HG02759 (cell line): ENCODE measurements around the gene TSGA10IP.
"Not testable (repeated sequence)": the region's sequence is repeated elsewhere in the genome, so short reads cannot be mapped to it uniquely, and the experiment has no call there.

Source experiments
- ATAC-seq: cut with Tn5 transposase; IDR thresholded peaks from one replicate; pipeline ENCODE4 v1.9.1; 2021; ENCODE audit warnings: mild to moderate bottlenecking, moderate library complexity; ENCODE audit not compliant: unreplicated experiment

Gene TSGA10IP

DNA sequence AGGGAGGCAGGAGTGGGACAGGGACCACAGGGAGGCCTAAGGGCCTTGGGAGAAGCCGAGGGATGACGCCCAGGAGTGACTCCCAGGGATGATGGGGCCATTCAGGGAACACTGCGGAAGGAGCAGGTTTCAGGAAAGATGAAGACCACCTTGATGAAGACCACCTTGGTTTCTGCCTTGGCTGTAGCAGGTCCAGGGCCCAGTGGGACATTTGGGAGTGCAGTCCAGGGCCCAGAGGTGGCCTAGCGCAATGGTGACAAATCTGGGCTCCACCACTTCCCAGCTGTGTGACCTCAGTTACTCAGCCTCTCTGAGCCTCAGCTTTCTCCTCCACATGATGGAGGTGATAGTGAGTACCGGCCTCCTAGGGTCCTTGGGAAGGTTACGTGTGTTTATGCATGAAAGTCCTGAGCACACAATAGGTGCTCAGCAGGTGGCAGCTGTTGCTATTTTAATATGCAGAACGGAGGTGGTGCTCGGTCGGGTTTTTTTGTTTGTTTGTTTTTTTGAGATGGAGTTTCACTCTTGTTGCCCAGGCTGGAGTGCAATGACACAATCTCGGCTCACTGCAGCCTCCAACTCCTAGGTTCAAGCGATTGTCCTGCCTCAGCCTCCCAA, 770 bp downstream of the TSGA10IP start:
- ATAC-seq: no peak

DNA sequence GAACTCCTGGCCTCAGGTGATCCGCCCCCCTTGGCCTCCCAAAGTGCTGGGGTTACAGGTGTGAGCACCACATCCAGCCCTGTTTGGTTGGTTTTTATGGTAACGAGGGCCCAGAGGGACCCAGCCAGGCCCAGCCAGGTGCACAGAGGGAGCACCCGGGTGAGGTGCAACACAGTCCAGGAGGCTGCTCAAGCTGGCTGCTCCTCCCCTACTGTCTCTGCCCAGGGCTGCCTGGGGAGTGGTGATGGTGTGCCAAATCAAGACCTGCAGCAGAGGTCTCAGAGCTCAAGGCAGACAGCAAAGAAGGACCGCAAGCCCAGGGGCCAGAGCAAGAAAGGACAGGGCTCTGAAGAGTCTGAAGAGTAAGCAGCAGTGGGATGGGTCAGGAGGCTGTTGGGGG, 1.4 kb downstream of the TSGA10IP start:
- no peak for ATAC-seq

DNA sequence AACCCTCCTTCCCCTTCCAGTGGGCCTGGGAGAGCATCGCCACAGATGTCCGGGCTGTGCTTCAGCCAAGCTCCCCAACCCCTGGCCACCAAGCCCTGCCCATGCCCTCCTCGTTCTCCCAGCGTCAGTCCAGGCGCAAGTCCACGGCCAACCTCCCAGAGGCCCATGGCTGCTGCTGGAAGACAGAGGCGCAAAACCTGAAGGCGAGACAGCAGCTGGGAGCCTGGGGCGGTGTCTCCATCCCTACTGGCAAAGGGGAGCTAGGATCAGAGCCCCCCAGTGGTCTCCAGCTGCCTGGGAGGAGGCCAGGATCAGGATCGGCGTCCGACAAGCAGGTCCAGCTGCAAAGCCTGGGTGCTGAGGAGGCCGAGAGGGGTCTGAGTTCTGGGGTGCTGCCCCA, 1.9 kb downstream of the TSGA10IP start:
- no peak for ATAC-seq

DNA sequence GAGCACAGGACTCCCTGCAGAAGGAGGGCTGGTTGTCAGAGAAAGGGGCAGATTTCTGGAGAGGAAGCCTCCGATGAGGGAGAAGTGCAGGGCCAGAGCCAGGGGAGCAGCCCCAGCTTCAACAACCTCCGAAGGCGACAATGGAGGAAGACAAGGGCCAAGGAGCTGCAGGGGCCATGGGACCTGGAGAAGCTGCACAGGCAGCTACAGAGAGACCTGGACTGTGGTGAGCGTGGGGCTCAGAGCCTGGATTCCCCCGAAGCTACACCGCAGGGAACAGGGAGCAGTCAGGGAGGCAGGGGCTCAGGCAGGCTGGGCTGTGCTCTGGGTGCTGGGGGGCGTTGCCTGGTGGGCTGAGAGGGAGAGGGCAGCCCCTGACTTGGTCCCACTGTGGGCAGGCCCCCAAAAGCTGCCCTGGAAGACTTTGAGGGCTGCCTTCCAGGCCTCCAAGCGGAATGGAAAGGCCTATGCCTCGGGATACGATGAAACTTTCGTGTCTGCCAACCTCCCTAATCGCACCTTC, 2.4 kb downstream of the TSGA10IP start:
- ATAC-seq: no peak

DNA sequence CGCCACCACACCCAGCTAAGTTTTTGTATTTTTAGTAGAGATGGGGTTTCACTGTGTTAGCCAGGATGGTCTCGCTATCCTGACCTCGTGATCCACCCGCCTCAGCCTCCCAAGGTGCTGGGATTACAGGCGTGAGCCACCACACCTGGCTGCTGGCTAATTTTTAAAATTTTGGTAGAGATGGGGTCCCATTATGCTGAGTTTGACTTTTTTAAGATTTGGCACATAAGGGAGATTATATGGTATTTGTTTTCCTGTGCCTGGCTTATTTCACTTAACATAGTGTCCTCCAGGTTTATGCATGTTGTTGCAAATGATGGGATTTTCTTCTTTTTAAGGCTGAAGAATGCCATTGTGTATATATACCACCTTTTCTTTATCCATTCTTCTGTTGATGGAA, 5.4 kb downstream of the TSGA10IP start:
- ATAC-seq: not testable (repeated sequence)

DNA sequence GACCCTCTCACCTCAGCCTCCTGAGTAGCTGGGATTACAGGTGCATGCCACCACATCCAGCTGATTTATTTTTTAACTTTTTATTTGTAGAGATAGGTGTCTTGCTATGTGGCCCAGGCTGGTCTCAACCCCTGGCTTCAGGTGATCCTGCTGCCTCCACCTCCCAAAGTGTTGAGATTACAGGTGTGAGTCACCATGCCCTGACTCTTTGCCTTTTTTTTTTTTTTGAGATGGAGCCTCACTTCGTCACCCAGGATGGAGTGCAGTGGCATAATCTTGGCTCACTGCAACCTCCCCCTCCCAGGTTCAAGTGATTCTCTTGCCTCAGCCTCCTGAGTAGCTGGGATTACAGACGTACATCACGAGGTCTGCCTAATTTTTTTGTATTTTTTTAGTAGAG, 6.4 kb downstream of the TSGA10IP start:
- not testable (repeated sequence) for ATAC-seq

DNA sequence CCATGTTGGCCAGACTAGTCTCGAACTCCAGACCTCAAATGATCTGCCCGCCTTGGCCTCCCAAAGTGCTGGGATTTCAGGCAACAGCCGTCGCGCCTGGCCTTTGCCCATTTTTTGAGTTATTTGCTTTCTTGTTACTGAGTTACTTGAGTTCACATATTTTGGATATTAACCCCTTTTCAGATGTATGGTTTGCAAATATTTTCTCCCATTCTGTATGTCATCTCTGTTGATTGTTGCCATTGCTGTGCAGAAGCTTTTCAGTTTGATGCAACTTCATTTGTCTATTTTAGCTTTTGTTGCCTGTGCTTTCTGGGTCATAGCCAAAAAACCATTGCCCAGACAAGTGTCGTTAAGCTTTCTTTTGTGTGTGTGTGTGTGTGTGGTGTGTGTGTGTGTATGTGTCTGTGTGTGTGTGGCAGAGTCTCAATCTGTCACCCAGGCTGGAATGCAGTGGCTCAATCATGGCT, 6.8 kb downstream of the TSGA10IP start:
- ATAC-seq: no peak

DNA sequence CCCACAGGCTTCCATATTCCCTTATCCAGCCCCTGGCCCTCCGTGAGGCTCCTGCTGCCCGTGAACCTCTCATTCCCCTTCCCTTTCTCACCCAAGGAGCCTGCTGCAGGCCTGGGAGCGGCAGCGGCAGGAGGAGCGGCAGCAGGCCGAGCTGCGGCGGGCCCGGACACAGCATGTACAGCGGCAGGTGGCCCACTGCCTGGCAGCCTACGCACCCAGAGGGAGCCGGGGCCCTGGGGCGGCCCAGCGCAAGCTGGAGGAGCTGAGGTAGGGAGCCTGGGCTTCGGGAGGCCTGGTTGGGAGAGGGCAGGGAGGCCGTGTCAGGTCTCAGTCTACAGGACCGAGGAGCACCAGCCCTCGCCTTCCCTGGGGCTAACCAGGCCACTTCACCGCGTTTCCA, 8.2 kb downstream of the TSGA10IP start:
- no peak for ATAC-seq

DNA sequence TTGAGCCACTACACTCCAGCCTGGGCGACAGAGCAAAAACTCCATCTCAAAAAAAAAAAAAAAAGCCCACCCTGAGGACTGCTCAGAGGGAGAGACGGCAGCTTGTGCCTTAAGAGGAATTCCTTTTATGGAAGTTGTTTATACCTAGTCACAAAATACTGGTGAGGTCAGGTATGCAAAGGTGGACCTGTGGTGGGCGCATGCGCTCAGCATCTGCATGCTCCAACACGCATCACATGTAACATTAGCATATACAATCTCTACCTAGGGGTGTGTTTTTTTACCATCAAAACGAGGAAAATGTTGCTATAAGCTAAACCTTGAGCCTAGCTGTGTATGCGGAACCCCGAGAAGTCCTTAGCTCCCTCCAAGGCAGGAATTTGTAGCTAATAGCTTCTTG, 9.5 kb downstream of the TSGA10IP start:
- no peak for ATAC-seq

DNA sequence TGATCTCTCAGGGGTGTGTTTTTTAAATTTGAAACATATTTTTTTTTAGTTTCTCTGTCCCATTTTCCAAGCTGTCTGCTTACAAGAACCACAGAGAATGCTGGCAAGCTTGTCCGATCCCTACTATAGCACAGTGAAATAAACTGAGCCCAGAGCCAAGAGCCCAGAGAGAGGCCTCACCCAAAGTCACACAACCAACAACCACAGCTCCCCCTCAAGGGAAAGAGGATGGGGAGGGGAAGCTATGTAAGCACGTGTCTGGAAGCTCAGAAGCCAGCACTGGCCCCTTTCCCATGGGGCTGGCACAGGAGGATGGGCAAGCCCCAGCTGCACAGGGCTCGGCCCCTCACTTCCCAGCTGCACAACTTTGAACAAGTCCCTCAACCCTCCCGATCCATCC, 13.0 kb downstream of the TSGA10IP start:
- no peak for ATAC-seq

DNA sequence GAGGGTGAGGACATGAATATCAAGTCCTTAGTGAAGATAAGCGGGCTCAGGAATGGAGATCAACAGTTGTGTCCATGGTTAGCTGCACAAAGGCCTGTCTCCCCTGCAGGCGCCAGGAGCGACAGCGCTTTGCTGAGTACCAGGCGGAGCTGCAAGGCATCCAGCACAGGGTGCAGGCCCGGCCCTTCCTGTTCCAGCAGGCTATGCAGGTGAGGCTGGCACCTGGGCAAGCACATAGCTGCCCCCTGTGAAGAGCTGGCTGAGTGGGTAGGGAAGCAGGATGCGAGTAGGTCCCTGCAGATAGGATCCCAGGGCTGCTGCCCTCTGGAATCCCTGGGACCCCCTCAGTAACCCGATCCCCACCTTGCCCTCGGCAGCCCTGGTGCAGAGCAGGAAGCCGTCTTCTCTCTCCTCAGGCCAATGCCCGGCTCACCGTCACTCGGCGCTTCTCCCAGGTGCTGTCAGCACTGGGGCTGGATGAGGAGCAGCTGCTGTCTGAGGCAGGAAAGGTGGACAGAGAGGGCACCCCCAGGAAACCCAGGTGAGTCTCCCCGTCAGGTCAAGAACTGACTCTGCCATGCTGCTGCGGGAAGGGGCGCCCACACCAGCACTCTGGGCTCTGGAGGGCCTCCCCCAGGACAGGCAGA, 13.6 kb downstream of the TSGA10IP start:
- no peak for ATAC-seq

DNA sequence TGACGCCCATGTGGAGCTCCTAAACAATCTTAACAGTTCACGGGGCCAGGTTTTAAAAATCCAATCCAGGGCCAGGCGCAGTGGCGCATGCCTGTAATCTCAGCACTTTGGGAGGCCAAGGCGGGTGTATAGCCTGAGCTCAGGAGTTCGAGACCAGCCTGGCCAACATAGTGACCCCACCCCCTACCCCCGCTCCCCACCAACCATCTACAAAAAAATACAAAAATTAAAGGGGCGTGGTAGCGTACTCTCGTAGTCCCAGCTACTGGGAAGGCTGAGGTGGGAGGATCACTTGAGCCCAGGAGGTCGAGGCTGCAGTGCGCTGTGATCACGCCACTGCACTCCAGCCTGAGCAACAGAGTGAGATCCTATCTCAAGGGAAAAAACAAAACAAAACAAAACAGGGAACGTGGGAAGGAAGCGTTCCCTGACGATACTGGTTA, 15.6 kb downstream of the TSGA10IP start:
- no peak for ATAC-seq

DNA sequence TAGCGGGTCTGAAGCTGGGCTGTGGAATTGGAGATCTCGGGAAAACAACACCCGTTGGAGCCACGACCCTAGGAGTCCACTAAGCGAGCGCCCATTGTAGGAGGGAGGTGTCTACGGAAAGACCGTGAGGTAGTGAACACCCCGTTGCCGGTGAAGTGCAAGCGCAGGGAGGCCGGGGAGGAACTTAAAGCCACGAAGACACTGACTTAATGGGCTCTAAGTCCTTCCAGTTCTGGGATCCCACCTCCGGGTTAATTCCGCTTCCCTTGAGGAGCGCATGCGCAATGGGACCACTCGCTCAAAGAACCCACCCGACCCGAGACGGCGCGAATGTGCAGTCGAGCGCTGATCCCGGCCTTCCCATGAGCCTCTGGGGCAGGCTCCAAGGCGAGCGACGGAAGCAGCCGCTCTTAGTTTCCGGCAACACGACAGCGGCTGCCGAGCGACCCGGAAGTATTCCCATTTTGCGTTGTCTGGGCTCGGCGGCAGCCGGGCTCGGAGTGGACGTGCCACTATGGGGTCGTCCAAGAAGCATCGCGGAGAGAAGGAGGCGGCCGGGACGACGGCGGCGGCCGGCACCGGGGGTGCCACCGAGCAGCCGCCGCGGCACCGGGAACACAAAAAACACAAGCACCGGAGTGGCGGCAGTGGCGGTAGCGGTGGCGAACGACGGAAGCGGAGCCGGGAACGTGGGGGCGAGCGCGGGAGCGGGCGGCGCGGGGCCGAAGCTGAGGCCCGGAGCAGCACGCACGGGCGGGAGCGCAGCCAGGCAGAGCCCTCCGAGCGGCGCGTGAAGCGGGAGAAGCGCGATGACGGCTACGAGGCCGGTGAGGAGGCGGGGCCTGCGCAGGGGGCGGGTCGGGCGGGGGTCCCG, 16.2 kb downstream of the TSGA10IP start, which contains the start of gene SART1:
TSS of gene SART1 (plus strand) at position 468 of the 874 bp plus-strand sequence. CDS start at position 515, 47 bp downstream.
- ATAC-seq: peak; percentile 94

DNA sequence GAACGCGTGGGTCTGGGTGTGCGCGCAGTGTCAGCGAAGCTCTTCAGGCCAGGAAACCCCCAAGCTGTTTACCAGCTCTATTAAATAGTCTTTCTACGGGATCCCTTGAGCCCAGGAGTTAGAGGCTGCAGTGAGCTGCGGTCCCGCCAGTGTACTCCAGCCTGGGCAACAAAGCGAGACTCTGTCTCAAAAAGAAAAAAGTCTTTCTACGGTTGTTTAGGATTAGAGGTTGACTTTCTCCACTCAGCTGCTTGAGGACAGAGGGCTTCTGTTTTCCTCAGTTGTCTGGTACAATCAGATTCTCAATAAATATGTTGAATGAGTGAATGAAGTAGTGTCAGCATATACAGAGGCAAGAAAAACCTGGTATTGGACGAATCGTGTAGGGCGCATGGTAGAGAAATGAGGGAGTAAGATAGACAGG, 16.9 kb downstream of the TSGA10IP start:
- no peak for ATAC-seq

DNA sequence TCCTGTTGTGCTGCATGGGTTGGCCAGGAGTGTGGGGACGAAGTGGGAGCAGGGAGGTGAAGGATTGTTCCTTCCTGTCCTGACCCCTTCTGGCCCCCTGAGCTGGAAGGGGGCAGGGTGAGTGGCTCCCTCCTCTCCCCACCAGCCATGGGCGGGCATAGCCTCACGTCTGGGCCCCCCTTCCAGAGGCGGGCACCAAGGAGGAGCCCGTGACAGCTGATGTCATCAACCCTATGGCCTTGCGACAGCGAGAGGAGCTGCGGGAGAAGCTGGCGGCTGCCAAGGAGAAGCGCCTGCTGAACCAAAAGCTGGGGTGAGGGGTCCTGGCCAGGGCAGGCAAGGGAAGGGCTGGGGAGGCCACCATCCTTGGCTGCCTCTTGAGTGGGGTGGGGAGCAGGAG, 19.6 kb downstream of the TSGA10IP start:
- no peak for ATAC-seq

DNA sequence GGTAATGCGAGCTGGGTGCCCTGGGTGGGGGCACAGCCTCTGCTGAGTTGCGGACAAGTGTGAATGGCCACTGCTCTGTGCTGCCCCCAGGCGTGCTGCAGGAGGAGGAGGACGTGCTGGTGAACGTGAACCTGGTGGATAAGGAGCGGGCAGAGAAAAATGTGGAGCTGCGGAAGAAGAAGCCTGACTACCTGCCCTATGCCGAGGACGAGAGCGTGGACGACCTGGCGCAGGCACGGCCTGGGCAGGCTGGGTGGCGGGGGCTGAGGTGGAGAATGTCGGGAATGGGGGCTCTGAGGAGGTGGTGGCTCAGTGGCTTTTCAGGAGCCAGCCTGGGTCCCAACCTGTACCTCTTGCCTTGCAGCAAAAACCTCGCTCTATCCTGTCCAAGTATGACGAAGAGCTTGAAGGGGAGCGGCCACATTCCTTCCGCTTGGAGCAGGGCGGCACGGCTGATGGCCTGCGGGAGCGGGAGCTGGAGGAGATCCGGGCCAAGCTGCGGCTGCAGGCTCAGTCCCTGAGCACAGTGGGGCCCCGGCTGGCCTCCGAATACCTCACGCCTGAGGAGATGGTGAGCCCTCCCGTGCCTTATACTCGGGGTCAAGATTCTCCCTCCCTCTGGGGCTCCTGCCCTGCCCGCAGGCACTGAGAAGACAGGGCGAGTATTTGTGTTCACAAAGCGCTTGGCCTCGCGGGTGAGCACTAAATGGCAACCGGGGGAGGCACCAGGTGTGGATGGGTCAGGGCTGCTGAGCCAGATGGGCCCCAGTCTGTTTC, 20.9 kb downstream of the TSGA10IP start:
- no peak for ATAC-seq

DNA sequence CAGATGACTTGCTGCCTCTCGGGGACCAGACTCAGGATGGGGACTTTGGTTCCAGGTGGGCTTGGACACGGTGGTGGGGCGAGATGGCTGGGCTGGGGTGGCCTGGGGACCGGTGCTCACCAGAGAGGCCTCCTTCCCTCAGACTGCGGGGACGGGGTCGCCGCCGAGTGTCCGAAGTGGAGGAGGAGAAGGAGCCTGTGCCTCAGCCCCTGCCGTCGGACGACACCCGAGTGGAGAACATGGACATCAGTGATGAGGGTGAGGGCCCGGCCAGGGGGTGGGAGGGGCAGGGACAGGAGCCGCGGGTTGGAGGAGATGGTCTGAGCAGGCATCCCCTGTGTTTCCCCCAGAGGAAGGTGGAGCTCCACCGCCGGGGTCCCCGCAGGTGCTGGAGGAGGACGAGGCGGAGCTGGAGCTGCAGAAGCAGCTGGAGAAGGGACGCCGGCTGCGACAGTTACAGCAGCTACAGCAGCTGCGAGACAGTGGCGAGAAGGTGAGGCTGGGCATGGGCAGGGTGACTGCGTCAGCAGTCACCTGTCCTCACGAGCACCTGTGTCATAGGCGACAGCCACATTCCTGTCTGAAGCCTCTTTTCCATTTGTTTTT, 22.2 kb downstream of the TSGA10IP start:
- ATAC-seq: no peak

DNA sequence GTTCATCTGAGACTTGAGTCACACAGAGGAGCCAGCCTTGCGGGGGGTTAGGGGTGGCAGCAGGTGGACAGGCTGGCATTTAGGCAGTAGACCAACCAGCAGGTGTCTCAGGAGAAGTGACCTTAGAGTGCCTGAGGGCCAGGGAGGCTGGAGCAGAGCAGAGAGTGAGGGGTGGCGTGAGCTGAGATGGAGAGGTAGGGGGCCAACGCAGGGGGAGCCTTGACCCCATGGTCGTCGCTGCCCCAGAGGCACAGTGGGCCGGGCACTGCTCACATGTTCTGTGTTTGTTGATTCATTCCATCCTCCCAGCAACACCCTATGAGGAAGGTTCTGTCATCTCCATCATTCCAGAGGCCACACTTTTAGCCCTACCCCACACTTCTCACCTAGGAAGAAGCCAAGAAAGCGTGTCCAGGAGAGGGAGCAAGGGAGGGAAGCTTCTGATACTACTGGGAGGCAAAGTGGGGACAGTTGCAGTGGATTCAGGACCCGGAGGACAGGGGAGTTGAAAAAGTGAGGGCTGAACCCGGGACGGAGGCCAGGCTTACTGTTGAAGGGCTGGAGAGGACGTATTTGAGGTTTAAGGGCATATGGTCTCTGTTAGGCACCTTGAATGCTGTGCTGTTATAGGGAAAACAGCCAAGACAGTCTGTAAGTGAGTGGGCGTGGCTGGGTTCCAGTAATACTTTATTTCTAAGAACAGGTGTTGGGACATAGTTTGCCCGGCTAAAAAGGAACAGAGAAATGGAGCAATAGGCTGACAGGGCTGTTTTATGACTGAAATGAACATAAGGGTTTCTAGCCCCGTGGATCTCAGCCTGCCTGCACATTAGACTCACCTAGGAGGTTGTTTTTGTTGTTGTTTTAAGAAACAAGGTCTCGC, 23.6 kb downstream of the TSGA10IP start:
- ATAC-seq: no peak

DNA sequence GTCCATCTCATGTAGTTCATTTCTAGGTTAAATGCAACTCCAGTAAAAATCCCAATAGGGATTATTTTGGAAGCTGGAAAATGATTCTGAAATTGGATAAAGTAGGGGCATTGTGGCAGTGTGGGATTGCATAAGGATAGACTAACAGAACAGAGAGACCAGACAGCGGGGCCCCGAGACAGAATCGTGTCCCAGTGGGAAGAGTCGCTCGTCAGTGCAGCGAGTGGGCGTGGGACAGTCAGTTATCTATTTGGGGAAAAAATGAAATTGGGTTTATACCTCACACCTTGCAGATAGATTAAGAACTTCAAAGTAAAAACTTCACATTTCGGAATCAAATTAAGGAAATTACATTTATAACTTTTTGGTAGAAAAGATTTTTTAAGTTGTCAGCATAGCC, 26.8 kb downstream of the TSGA10IP start:
- ATAC-seq: no peak
